ENCODE data around the gene TAF11L13. TPM values are rescaled to one million over a fixed set of nuclear protein-coding genes. Genes with fewer than 3 reads are reported as not detected.
"Not testable (repeated sequence)": the region's sequence is repeated elsewhere in the genome, so short reads cannot be mapped to it uniquely, and the experiment has no call there.

TAF11L13 gene
- polyA plus RNA-seq (2012; ENCODE audit: low read depth, missing spikeins) = not detected

GRCh38 chr5:17631788-17632187 lies at the start of gene TAF11L13:
Gene TAF11L13 (plus strand): TSS chr5:17632088.
- not testable (repeated sequence) for DNase-seq (ENCODE audit: insufficient read length, low spot score); FAIRE-seq

- DNase-seq (ENCODE audit: insufficient read length, low spot score); FAIRE-seq: not testable (repeated sequence)
Measured at GRCh38 chr5:17585658-17586057, 46.2 kb upstream of the TAF11L13 start, which contains the start of gene TAF11L7. Gene TAF11L7 (minus strand): TSS chr5:17585758.

- FAIRE-seq = not testable (repeated sequence)
Measured at GRCh38 chr5:17590860-17591259, 41.0 kb upstream of the TAF11L13 start, which contains the start of gene TAF11L8. Gene TAF11L8 (minus strand): TSS chr5:17590960.

GRCh38 chr5:17594255-17594654 lies 37.6 kb upstream of the TAF11L13 start, which contains the start of gene TAF11L9:
Gene TAF11L9 (minus strand): TSS chr5:17594394.
- not testable (repeated sequence) for DNase-seq (ENCODE audit: insufficient read length, low spot score); FAIRE-seq

More at GRCh38 chr5:17590860-17591259, 41.0 kb upstream of the TAF11L13 start, which contains the start of gene TAF11L8:
- DNase-seq (ENCODE audit: insufficient read length, low spot score) = not testable (repeated sequence)

- FAIRE-seq; DNase-seq (ENCODE audit: insufficient read length, low spot score): not testable (repeated sequence)
Measured at GRCh38 chr5:17597728-17598127, 34.2 kb upstream of the TAF11L13 start, which contains the start of gene TAF11L10. Gene TAF11L10 (minus strand): TSS chr5:17597828.

GRCh38 chr5:17603880-17604279 lies 28.0 kb upstream of the TAF11L13 start, which contains the start of gene TAF11L11:
Gene TAF11L11 (plus strand): TSS chr5:17604183.
- not testable (repeated sequence) for FAIRE-seq; DNase-seq (ENCODE audit: insufficient read length, low spot score)

- FAIRE-seq (no peak), DNase-seq (ENCODE audit: insufficient read length, low spot score) (no peak)
- no peak for TF ChIP-seq POU2F2 (IDR thresholded peaks at IDR 0.05; ENCODE audit: low read depth, low read length)
- no peak for TF ChIP-seq PAX5 (IDR thresholded peaks at IDR 0.05; ENCODE audit: insufficient read depth, low read length, severe bottlenecking)
- no peak for TF ChIP-seq POLR2A (IDR thresholded peaks at IDR 0.05; ENCODE audit: low read depth, low read length)
- TF ChIP-seq TAF1 (IDR thresholded peaks at IDR 0.05; ENCODE audit: low read depth, low read length) = no peak
- TF ChIP-seq SPI1 (IDR thresholded peaks at IDR 0.05; ENCODE audit: low read depth, low read length) = no peak
- TF ChIP-seq POLR2AphosphoS5 (IDR thresholded peaks at IDR 0.05; ENCODE audit: low read depth, low read length) = no peak
Measured at GRCh38 chr5:17604951-17605350, 26.9 kb upstream of the TAF11L13 start.

- not testable (repeated sequence) for DNase-seq (ENCODE audit: insufficient read length, low spot score); FAIRE-seq
Measured at GRCh38 chr5:17607461-17607860, 24.4 kb upstream of the TAF11L13 start.

- not testable (repeated sequence) for FAIRE-seq
Measured at GRCh38 chr5:17610092-17610491, 21.8 kb upstream of the TAF11L13 start, which contains the start of gene TAF11L12. Gene TAF11L12 (plus strand): TSS chr5:17610392.

GRCh38 chr5:17614872-17615605 lies 16.8 kb upstream of the TAF11L13 start:
- no peak for FAIRE-seq
- TF ChIP-seq POLR2AphosphoS5 (IDR thresholded peaks at IDR 0.05; ENCODE audit: low read depth, low read length) = no peak
- TF ChIP-seq PAX5 (IDR thresholded peaks at IDR 0.05; ENCODE audit: insufficient read depth, low read length, severe bottlenecking) = no peak
- no peak for TF ChIP-seq POU2F2 (IDR thresholded peaks at IDR 0.05; ENCODE audit: low read depth, low read length)
- TF ChIP-seq TAF1 (IDR thresholded peaks at IDR 0.05; ENCODE audit: low read depth, low read length) = no peak
- TF ChIP-seq SPI1 (IDR thresholded peaks at IDR 0.05; ENCODE audit: low read depth, low read length) = no peak
- TF ChIP-seq POLR2A (IDR thresholded peaks at IDR 0.05; ENCODE audit: low read depth, low read length) = no peak
- no peak for DNase-seq (ENCODE audit: insufficient read length, low spot score)

More at GRCh38 chr5:17610092-17610491, 21.8 kb upstream of the TAF11L13 start, which contains the start of gene TAF11L12:
- not testable (repeated sequence) for DNase-seq (ENCODE audit: insufficient read length, low spot score)

- DNase-seq (ENCODE audit: insufficient read length, low spot score) (no peak), FAIRE-seq (no peak)
- no peak for TF ChIP-seq SPI1 (IDR thresholded peaks at IDR 0.05; ENCODE audit: low read depth, low read length)
- no peak for TF ChIP-seq POLR2A (IDR thresholded peaks at IDR 0.05; ENCODE audit: low read depth, low read length)
- no peak for TF ChIP-seq POU2F2 (IDR thresholded peaks at IDR 0.05; ENCODE audit: low read depth, low read length)
- TF ChIP-seq POLR2AphosphoS5 (IDR thresholded peaks at IDR 0.05; ENCODE audit: low read depth, low read length) = no peak
- no peak for TF ChIP-seq TAF1 (IDR thresholded peaks at IDR 0.05; ENCODE audit: low read depth, low read length)
- TF ChIP-seq PAX5 (IDR thresholded peaks at IDR 0.05; ENCODE audit: insufficient read depth, low read length, severe bottlenecking) = no peak
Measured at GRCh38 chr5:17619354-17619753, 12.5 kb upstream of the TAF11L13 start.

- no peak for TF ChIP-seq POLR2A (IDR thresholded peaks at IDR 0.05; ENCODE audit: low read depth, low read length)
- no peak for TF ChIP-seq PAX5 (IDR thresholded peaks at IDR 0.05; ENCODE audit: insufficient read depth, low read length, severe bottlenecking)
- no peak for TF ChIP-seq POU2F2 (IDR thresholded peaks at IDR 0.05; ENCODE audit: low read depth, low read length)
- TF ChIP-seq SPI1 (IDR thresholded peaks at IDR 0.05; ENCODE audit: low read depth, low read length) = no peak
- no peak for TF ChIP-seq POLR2AphosphoS5 (IDR thresholded peaks at IDR 0.05; ENCODE audit: low read depth, low read length)
- no peak for TF ChIP-seq TAF1 (IDR thresholded peaks at IDR 0.05; ENCODE audit: low read depth, low read length)
- no peak for FAIRE-seq
- no peak for DNase-seq (ENCODE audit: insufficient read length, low spot score)
Measured at GRCh38 chr5:17620627-17621026, 11.3 kb upstream of the TAF11L13 start.

Measured in GM12891 (cell line).